H9 (cell line): Measurements from ENCODE around the gene SECTM1. TPM values are rescaled to one million over a fixed set of nuclear protein-coding genes. Genes with fewer than 3 reads are reported as not detected.

Experiments used
- DNase-seq: peaks from one replicate; pipeline ENCODE4 v3.0.0-alpha.2; 2017
- H2AFZ ChIP-seq: one replicate; pipeline ENCODE4 v1.6.1; 2013; ENCODE audit warnings: mild to moderate bottlenecking, low read length, control low read depth, moderate library complexity
- H2AK5ac ChIP-seq: 2 replicates; pipeline ENCODE4 v1.6.1; 2013; ENCODE audit warnings: low read length, control low read depth, mixed read lengths; ENCODE audit not compliant: insufficient read length
- H2BK120ac ChIP-seq: one replicate; pipeline ENCODE4 v1.6.1; 2013; ENCODE audit warnings: low read depth, mild to moderate bottlenecking, low read length, control low read depth, inconsistent platforms; ENCODE audit not compliant: poor library complexity, severe bottlenecking
- H2BK12ac ChIP-seq: 2 replicates; pipeline ENCODE4 v1.6.1; 2013; ENCODE audit warnings: low read length, control low read depth, mixed read lengths, low read depth; ENCODE audit not compliant: insufficient read length
- H2BK15ac ChIP-seq: 2 replicates; pipeline ENCODE4 v1.6.1; 2013; ENCODE audit warnings: low read depth, low read length, control low read depth
- H2BK20ac ChIP-seq: one replicate; pipeline ENCODE4 v1.6.1; 2013; ENCODE audit warnings: low read depth, mild to moderate bottlenecking, low read length, control low read depth, inconsistent platforms; ENCODE audit not compliant: poor library complexity, severe bottlenecking
- H2BK5ac ChIP-seq: 2 replicates; pipeline ENCODE4 v1.6.1; 2013; ENCODE audit warnings: low read length, control low read depth, mixed read lengths; ENCODE audit not compliant: insufficient read length
- H3K14ac ChIP-seq: 2 replicates; pipeline ENCODE4 v1.6.1; 2013; ENCODE audit warnings: low read length, control low read depth; ENCODE audit not compliant: insufficient read depth
- H3K18ac ChIP-seq: 2 replicates; pipeline ENCODE4 v1.6.1; 2013; ENCODE audit warnings: low read depth, mild to moderate bottlenecking, mixed read lengths, low read length, control low read depth; ENCODE audit not compliant: insufficient read length
- H3K23ac ChIP-seq: 2 replicates; pipeline ENCODE4 v1.6.1; 2013; ENCODE audit warnings: low read length, control low read depth, mixed read lengths, low read depth; ENCODE audit not compliant: insufficient read length
- H3K23me2 ChIP-seq: 2 replicates; pipeline ENCODE4 v1.6.1; 2013; ENCODE audit warnings: low read depth, mild to moderate bottlenecking, mixed read lengths, low read length, control low read depth; ENCODE audit not compliant: insufficient read length, poor library complexity, severe bottlenecking
- H3K27ac ChIP-seq: 2 replicates; pipeline ENCODE4 v1.5.1; 2013; ENCODE audit warnings: low read length, control low read depth, mixed read lengths, low read depth; ENCODE audit not compliant: insufficient read length
- H3K27me3 ChIP-seq: 2 replicates; pipeline ENCODE4 v1.6.1; 2013; ENCODE audit warnings: low read length, control low read depth, inconsistent platforms; ENCODE audit not compliant: insufficient read depth
- H3K4ac ChIP-seq: 2 replicates; pipeline ENCODE4 v1.6.1; 2013; ENCODE audit warnings: low read depth, mild to moderate bottlenecking, control low read depth, inconsistent platforms, low read length, moderate library complexity
- H3K4me1 ChIP-seq: 2 replicates; pipeline ENCODE4 v1.6.1; 2013; ENCODE audit warnings: low read length, control low read depth, inconsistent platforms; ENCODE audit not compliant: insufficient read depth
- H3K4me2 ChIP-seq: 2 replicates; pipeline ENCODE4 v1.6.1; 2013; ENCODE audit warnings: low read length, control low read depth, mixed read lengths; ENCODE audit not compliant: insufficient read length, insufficient read depth
- H3K56ac ChIP-seq: 2 replicates; pipeline ENCODE4 v1.6.1; 2013; ENCODE audit warnings: low read depth, mild to moderate bottlenecking, mixed read lengths, low read length, control low read depth; ENCODE audit not compliant: insufficient read length
- H3K79me1 ChIP-seq: 2 replicates; pipeline ENCODE4 v1.6.1; 2013; ENCODE audit warnings: low read depth, mild to moderate bottlenecking, moderate library complexity, low read length, control low read depth, inconsistent platforms; ENCODE audit not compliant: insufficient read depth, poor library complexity, severe bottlenecking
- H3K79me2 ChIP-seq: 2 replicates; pipeline ENCODE4 v1.6.1; 2013; ENCODE audit warnings: low read length, control low read depth, inconsistent platforms; ENCODE audit not compliant: insufficient read depth
- H3K9ac ChIP-seq: 2 replicates; pipeline ENCODE4 v1.6.1; 2013; ENCODE audit warnings: low read length, control low read depth, mixed read lengths; ENCODE audit not compliant: insufficient read length; ENCODE audit errors: extremely low read depth
- H3K9me3 ChIP-seq: one replicate; pipeline ENCODE4 v1.6.1; 2013; ENCODE audit warnings: low read depth, low read length, inconsistent platforms; ENCODE audit not compliant: control insufficient read depth
- H3T11ph ChIP-seq: one replicate; pipeline ENCODE4 v1.6.1; 2013; ENCODE audit warnings: mild to moderate bottlenecking, low read length, control low read depth, inconsistent platforms
- H4K20me1 ChIP-seq: one replicate; pipeline ENCODE4 v1.6.1; 2013; ENCODE audit not compliant: control insufficient read depth, insufficient read length, insufficient read depth
- H4K5ac ChIP-seq: 2 replicates; pipeline ENCODE4 v1.6.1; 2013; ENCODE audit warnings: low read depth, mild to moderate bottlenecking, mixed read lengths, low read length, control low read depth; ENCODE audit not compliant: insufficient read length
- H4K8ac ChIP-seq: replicated peaks from 2 replicates; pipeline ENCODE4 v1.6.1; 2013; ENCODE audit warnings: low read length, control low read depth, mixed read lengths, low read depth; ENCODE audit not compliant: insufficient read length
- H4K91ac ChIP-seq: 2 replicates; pipeline ENCODE4 v1.6.1; 2013; ENCODE audit warnings: low read depth, mild to moderate bottlenecking, moderate library complexity, mixed read lengths, low read length, control low read depth; ENCODE audit not compliant: insufficient read length
- H3K27ac Mint-ChIP-seq, 3 experiments: 2 replicates in 2 of 3; 3 replicates in 1 of 3; pipeline ENCODE4 v1.8.0; 2020 to 2021; ENCODE audit warnings: mixed read lengths in 3 of 3, mild to moderate bottlenecking in 1 of 3, moderate library complexity in 1 of 3
- H3K27me3 Mint-ChIP-seq: 2 replicates; pipeline ENCODE4 v1.8.0; 2021; ENCODE audit warnings: low read depth, mild to moderate bottlenecking, moderate library complexity, mixed read lengths
- H3K36me3 Mint-ChIP-seq, 3 experiments: 2 replicates in 2 of 3; 3 replicates in 1 of 3; pipeline ENCODE4 v1.8.0; 2020 to 2021; ENCODE audit warnings: low read depth in 3 of 3, mixed read lengths in 3 of 3; ENCODE audit not compliant: insufficient read depth in 1 of 3
- H3K4me1 Mint-ChIP-seq, 2 experiments: 2 replicates each; pipeline ENCODE4 v1.8.0; 2020; ENCODE audit warnings: mixed read lengths in 2 of 2
- H3K4me3 Mint-ChIP-seq, 2 experiments: 2 replicates in 1 of 2; 3 replicates in 1 of 2; pipeline ENCODE4 v1.8.0; 2020 to 2021; ENCODE audit warnings: mild to moderate bottlenecking in 2 of 2, mixed read lengths in 2 of 2, moderate library complexity in 1 of 2
- H3K9me3 Mint-ChIP-seq, 2 experiments: 2 replicates in 1 of 2; 3 replicates in 1 of 2; pipeline ENCODE4 v1.8.0; 2020; ENCODE audit warnings: mild to moderate bottlenecking in 2 of 2, mixed read lengths in 2 of 2, moderate library complexity in 1 of 2
- CTCF ChIP-seq: fragments of 200-600 bp; sonication (generic); conservative IDR thresholded peaks from 3 replicates; pipeline ENCODE4 v1.8.0; 2021; ENCODE audit warnings: antibody characterized with exemption, mild to moderate bottlenecking
- WGBS: extraction: QIAGEN DNeasy Blood & Tissue Kit; methylation state at CpG from one replicate; pipeline ENCODE4 v1.1.7; 2013; ENCODE audit warnings: missing lambda C conversion rate, low lambda C conversion rate, mixed read lengths; ENCODE audit not compliant: insufficient read length; ENCODE audit errors: extremely low coverage; 5-methylcytosine and 5-hydroxymethylcytosine counted together
- total RNA-seq: library from RNA; stranded (reverse); gene quantifications from 2 replicates; pipeline ENCODE4 v1.2.1, GENCODE V29; 2021

Gene SECTM1
- total RNA-seq, 1 experiment from 2014 or later, result 0.28 TPM

DNA sequence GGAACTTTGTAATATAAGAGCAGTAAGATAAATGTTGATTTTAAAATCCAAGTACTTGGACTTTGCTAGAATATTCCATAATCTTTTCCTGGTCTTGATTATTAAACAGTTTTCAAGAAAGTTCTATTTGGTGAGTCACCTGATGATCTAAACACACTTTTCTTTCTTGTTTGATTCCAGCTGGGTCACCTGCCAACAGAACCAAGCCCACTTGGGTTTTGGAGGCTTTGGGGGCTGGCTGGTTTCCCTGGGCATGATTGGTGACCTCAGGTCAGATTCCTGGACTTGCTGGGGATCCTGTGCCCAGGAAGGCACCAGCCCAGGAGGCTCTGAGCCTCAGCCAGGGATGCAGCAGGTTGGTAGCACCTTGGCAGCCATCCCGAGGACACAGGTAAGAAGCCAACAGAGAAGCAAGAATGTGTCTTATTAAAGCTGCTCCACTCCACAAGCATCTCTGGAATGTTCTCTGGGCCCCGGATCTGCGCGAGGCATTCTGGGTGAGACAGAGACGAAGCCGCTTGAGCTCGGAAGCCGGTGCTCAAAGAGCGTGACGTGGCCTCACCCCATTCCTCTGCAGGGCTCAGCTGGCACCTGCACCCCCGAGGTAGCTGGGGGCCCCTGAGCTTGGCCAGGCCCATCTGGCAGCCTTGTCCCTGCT is 22.3 kb upstream of the SECTM1 start:
- no peak overlapping the region for H4K91ac ChIP-seq
- H2BK20ac ChIP-seq, result no peak overlapping the region
- H3K14ac ChIP-seq, result no peak overlapping the region
- no peak overlapping the region for H3K18ac ChIP-seq
- TF ChIP-seq CTCF, result no peak
- no peak overlapping the region for H3K4me2 ChIP-seq
- H3K4ac ChIP-seq, result no peak overlapping the region
- H2AFZ ChIP-seq, result no peak overlapping the region
- H4K5ac ChIP-seq, result no peak overlapping the region
- H2BK5ac ChIP-seq, result no peak overlapping the region
- DNase-seq, result no peak
- no peaks in the 10 kb centered on the region for H3K23me2 ChIP-seq
- no peak overlapping the region for H2BK120ac ChIP-seq
- H3K79me1 ChIP-seq, result no peaks in the 10 kb centered on the region
- H3K4me1 Mint-ChIP-seq, result peaks cover 2 to 20% of the 10 kb centered on the region in 2 experiments
- H4K8ac ChIP-seq, result no peak overlapping the region
- H3K4me3 Mint-ChIP-seq, result no peak overlapping the region
- no peak overlapping the region for H3T11ph ChIP-seq
- H3K27ac Mint-ChIP-seq, result peak overlapping the region in 1 of 3 experiments; percentile 53; a peak in 1 of 7 replicates
- no peaks in the 10 kb centered on the region for H4K20me1 ChIP-seq
- H2BK15ac ChIP-seq, result no peak overlapping the region
- WGBS, result no CpG with 5 or more reads among the region's 11 CpGs
- no peaks in the 10 kb centered on the region for H3K9me3 ChIP-seq
- peaks cover 6% of the 10 kb centered on the region for H3K27me3 Mint-ChIP-seq
- peaks cover 2% of the 10 kb centered on the region; the same call in 1 of the 2 replicates for H3K4me1 ChIP-seq
- H3K27me3 ChIP-seq, result no peaks in the 10 kb centered on the region
- H2AK5ac ChIP-seq, result no peak overlapping the region
- H3K9me3 Mint-ChIP-seq, result no peaks in the 10 kb centered on the region
- no peak overlapping the region for H3K9ac ChIP-seq
- no peaks in the 10 kb centered on the region for H3K36me3 Mint-ChIP-seq
- H2BK12ac ChIP-seq, result no peak overlapping the region
- H3K56ac ChIP-seq, result no peak overlapping the region
- no peak overlapping the region for H3K23ac ChIP-seq
- no peak overlapping the region for H3K27ac ChIP-seq
- H3K79me2 ChIP-seq, result no peaks in the 10 kb centered on the region
